Testis (tissue), 3 donors: ENCODE results near the gene ZNF771. TPM values are rescaled to one million over a fixed set of nuclear protein-coding genes. Genes with fewer than 3 reads are reported as not detected.

Experiments used
- DNase-seq: peaks from one replicate; pipeline ENCODE4 v3.0.0-alpha.2; 2019
- H3K27ac ChIP-seq, 2 donors: fragments of 200-600 bp; sonication (generic); one replicate each; pipeline ENCODE4 v1.5.1; 2019
- H3K27me3 ChIP-seq: fragments of 200-600 bp; sonication (generic); one replicate; pipeline ENCODE4 v1.5.1; 2019
- H3K36me3 ChIP-seq: fragments of 200-600 bp; sonication (generic); one replicate; pipeline ENCODE4 v1.5.1; 2017; ENCODE audit warnings: low read depth; ENCODE audit errors: missing control alignments
- H3K4me1 ChIP-seq: fragments of 200-600 bp; sonication (generic); one replicate; pipeline ENCODE4 v1.5.1; 2019
- H3K4me3 ChIP-seq, 2 donors: fragments of 200-600 bp; sonication (generic); one replicate each; pipeline ENCODE4 v1.5.1; 2017 to 2019
- H3K9me3 ChIP-seq: fragments of 200-600 bp; sonication (generic); one replicate; pipeline ENCODE4 v1.5.1; 2017
- CTCF ChIP-seq, 3 experiments: fragments of 450-650 bp in 2 of 3; fragments of 200-600 bp in 1 of 3; sonication (generic) in 1 of 3; IDR thresholded peaks; one replicate each; pipeline ENCODE4 v1.5.1; 2016 to 2019; ENCODE audit warnings: antibody characterized with exemption in 3 of 3, mild to moderate bottlenecking in 2 of 3, moderate library complexity in 1 of 3
- POLR2A ChIP-seq: fragments of 450-650 bp; IDR thresholded peaks from one replicate; pipeline ENCODE4 v1.6.1; 2017; ENCODE audit warnings: antibody characterized with exemption, mild to moderate bottlenecking, moderate library complexity
- WGBS, 2 donors: methylation state at CpG; one replicate each; pipeline ENCODE4 v1.1.5; 2018; 5-methylcytosine and 5-hydroxymethylcytosine counted together
- intact Hi-C: fragments of 100-400 bp; cut with DNase I; formaldehyde crosslinking; loops from one replicate; pipeline ENCODE4 v1.15.1; 2023; ENCODE audit warnings: low total_unique reads
- polyA plus RNA-seq: library from polyadenylated mRNA; stranded (reverse); fragments of 350-450 nt; fragmentation: Illumina TruSeq; extraction: RNeasy Lipid Tissue Mini Kit (QIAGEN cat#74804); gene quantifications from one replicate; pipeline ENCODE4 v1.2.3, GENCODE V29; 2014; ENCODE audit warnings: low read depth, low replicate concordance; ENCODE audit not compliant: insufficient read depth
- total RNA-seq, 2 donors: library from RNA; depleted of rRNA; stranded (reverse); fragments of >200 nt; gene quantifications; one replicate each; pipeline ENCODE4 v1.2.3, GENCODE V29; 2016

Gene ZNF771
- total and polyA plus RNA-seq, 3 donors from 2014 or later: 3.0 to 37.2 (median 35.6) TPM

- H3K4me1 ChIP-seq: peaks cover 14% of the 10 kb centered on the region
- intact Hi-C loops: no loop called here
- no peak for DNase-seq
Observed at GRCh38 chr16:30359871-30360170, 47.6 kb upstream of the ZNF771 start.

GRCh38 chr16:30361180-30361579, 46.2 kb upstream of the ZNF771 start:
- intact Hi-C loops: no loop called here
- Histone ChIP-seq H3K4me1 (peaks cover 6% of the 10 kb centered on the region), H3K4me3 (no peak overlapping the region), H3K27ac (no peak overlapping the region), H3K27me3 (no peaks in the 10 kb centered on the region), H3K36me3 (no peaks in the 10 kb centered on the region), H3K9me3 (no peaks in the 10 kb centered on the region)
- WGBS, 2 donors: 91 to 93% methylated on average over 7 of the region's 7 CpGs
- DNase-seq: no peak
- TF ChIP-seq POLR2A (no peak), CTCF (IDR thresholded peaks at IDR 0.05) (no peak)

More at GRCh38 chr16:30359871-30360170, 47.6 kb upstream of the ZNF771 start:
- Histone ChIP-seq H3K36me3 (no peaks in the 10 kb centered on the region), H3K9me3 (no peaks in the 10 kb centered on the region), H3K4me3 (no peak overlapping the region), H3K27ac (no peak overlapping the region), H3K27me3 (no peaks in the 10 kb centered on the region)
- TF ChIP-seq CTCF (IDR thresholded peaks at IDR 0.05) (no peak), POLR2A (no peak)
- WGBS, 2 donors: 69 to 73% methylated on average over 6 of the region's 6 CpGs

GRCh38 chr16:30365200-30365599, 42.2 kb upstream of the ZNF771 start:
- Histone ChIP-seq H3K4me1 (peaks cover 21% of the 10 kb centered on the region), H3K4me3 (no peak overlapping the region), H3K27ac (no peak overlapping the region), H3K9me3 (no peaks in the 10 kb centered on the region), H3K36me3 (no peaks in the 10 kb centered on the region), H3K27me3 (no peaks in the 10 kb centered on the region)
- intact Hi-C loops: no loop called here
- TF ChIP-seq POLR2A (no peak), CTCF (IDR thresholded peaks at IDR 0.05) (no peak)
- WGBS, 2 donors: 78 to 81% methylated on average over 10 of the region's 10 CpGs
- no peak for DNase-seq

- Histone ChIP-seq H3K4me3 (no peak overlapping the region), H3K4me1 (peaks cover 25% of the 10 kb centered on the region), H3K27ac (no peak overlapping the region), H3K27me3 (no peaks in the 10 kb centered on the region), H3K9me3 (no peaks in the 10 kb centered on the region), H3K36me3 (no peaks in the 10 kb centered on the region)
- intact Hi-C loops: no loop called here
- no peak for DNase-seq
- 87 to 89% methylated on average over 4 of the region's 4 CpGs for WGBS, 2 donors
- TF ChIP-seq POLR2A: no peak
- TF ChIP-seq CTCF (IDR thresholded peaks at IDR 0.05): no peak
Observed at GRCh38 chr16:30366511-30366910, 40.9 kb upstream of the ZNF771 start.

- intact Hi-C loops: no loop called here
- Histone ChIP-seq H3K36me3 (no peaks in the 10 kb centered on the region), H3K9me3 (no peaks in the 10 kb centered on the region), H3K27me3 (no peaks in the 10 kb centered on the region), H3K27ac (no peak overlapping the region), H3K4me1 (peaks cover 26% of the 10 kb centered on the region), H3K4me3 (no peak overlapping the region)
- no peak for DNase-seq
- WGBS, 2 donors: 68 to 74% methylated on average over 10 of the region's 10 CpGs
- no peak for TF ChIP-seq POLR2A
- TF ChIP-seq CTCF (IDR thresholded peaks at IDR 0.05): no peak
Observed at GRCh38 chr16:30367349-30368009, 39.9 kb upstream of the ZNF771 start.
